Fibroblast of the aortic adventitia (primary cell): ENCODE data around the gene CTU2. TPM values are rescaled to one million over a fixed set of nuclear protein-coding genes. Genes with fewer than 3 reads are reported as not detected.

ENCODE experiments used
- DNase-seq: peaks from one replicate; pipeline ENCODE4 v3.0.0-alpha.2; 2010; ENCODE audit warnings: low read depth
- H3K4me3 ChIP-seq: 2 replicates; pipeline ENCODE4 v1.5.1; 2011; ENCODE audit warnings: low read depth, mild to moderate bottlenecking, control low read depth, low read length, moderate library complexity
- CTCF ChIP-seq: IDR thresholded peaks from 2 replicates; pipeline ENCODE4 v1.5.1; 2011; ENCODE audit warnings: mild to moderate bottlenecking, low read length, control low read depth, inconsistent platforms; ENCODE audit not compliant: insufficient read depth
- total RNA-seq: library from RNA; depleted of rRNA; stranded (reverse); fragments of >200 nt; gene quantifications from 2 replicates; pipeline ENCODE4 v1.2.3, GENCODE V29; 2012; ENCODE audit warnings: low replicate concordance

CTU2 gene
- total RNA-seq, 1 donor, result 15.2 TPM

- TF ChIP-seq CTCF, result no peak
- DNase-seq, result no peak
- H3K4me3 ChIP-seq, result no peak overlapping the region
Measured at GRCh38 chr16:88761830-88762229, 55.5 kb downstream of the CTU2 start.

- no peak for DNase-seq
- TF ChIP-seq CTCF, result no peak
Measured at GRCh38 chr16:88762258-88762870, 56.1 kb downstream of the CTU2 start.

GRCh38 chr16:88762941-88763340 is 56.6 kb downstream of the CTU2 start:
- no peak for TF ChIP-seq CTCF
- no peak overlapping the region for H3K4me3 ChIP-seq
- DNase-seq, result no peak

More at GRCh38 chr16:88762258-88762870, 56.1 kb downstream of the CTU2 start:
- no peak overlapping the region for H3K4me3 ChIP-seq

GRCh38 chr16:88763502-88764053 is 57.3 kb downstream of the CTU2 start:
- TF ChIP-seq CTCF, result no peak
- no peak overlapping the region for H3K4me3 ChIP-seq
- no peak for DNase-seq

GRCh38 chr16:88764080-88764479 is 57.8 kb downstream of the CTU2 start:
- no peak overlapping the region for H3K4me3 ChIP-seq
- DNase-seq, result no peak
- TF ChIP-seq CTCF, result no peak

GRCh38 chr16:88764913-88765349 is 58.6 kb downstream of the CTU2 start:
- no peak for TF ChIP-seq CTCF
- no peak for DNase-seq
- no peak overlapping the region for H3K4me3 ChIP-seq

Other genes with a start within 250 kb of the CTU2 start
- gene ZC3H18, start 136.1 kb upstream of the CTU2 start, total RNA-seq, result 13.3 and 23.8 TPM in 2 replicates
- not detected in 2 replicates for gene IL17C, start 67.9 kb upstream of the CTU2 start, total RNA-seq
- gene CYBA, start 55.5 kb upstream of the CTU2 start, total RNA-seq, result 41.5 and 98.0 TPM in 2 replicates
- gene MVD, start 43.4 kb upstream of the CTU2 start, total RNA-seq, result 24.4 and 97.4 TPM in 2 replicates
- gene SNAI3, start 20.0 kb upstream of the CTU2 start, total RNA-seq, result not detected in 2 replicates
- 10.2 and 14.1 TPM in 2 replicates for gene RNF166, start 95 bp upstream of the CTU2 start, total RNA-seq
- 143 and 150 TPM in 2 replicates for gene PIEZO1, start 78.7 kb downstream of the CTU2 start, total RNA-seq
- gene CDT1, start 97.3 kb downstream of the CTU2 start, total RNA-seq, result 0.82 and 26.8 TPM in 2 replicates
- gene APRT, start 105.4 kb downstream of the CTU2 start, total RNA-seq, result 54.0 and 73.8 TPM in 2 replicates
- gene GALNS, start 150.4 kb downstream of the CTU2 start, total RNA-seq, result 11.6 and 22.5 TPM in 2 replicates
- 30.6 and 57.2 TPM in 2 replicates for gene TRAPPC2L, start 150.6 kb downstream of the CTU2 start, total RNA-seq
- not detected in 2 replicates for gene PABPN1L, start 160.2 kb downstream of the CTU2 start, total RNA-seq